Keratinocyte (primary cell): Measurements from ENCODE around the gene KIF1C. TPM values are rescaled to one million over a fixed set of nuclear protein-coding genes. Genes with fewer than 3 reads are reported as not detected.

Experiments used
- DNase-seq: peaks from one replicate; pipeline ENCODE4 v3.0.0-alpha.2; 2011; ENCODE audit warnings: low read depth, missing footprints, low spot score
- FAIRE-seq: peaks from 2 replicates; lab custom pipeline; 2011; peaks lifted over from hg19 to GRCh38; lab: Jason Lieb, UNC
- H2AFZ ChIP-seq: 2 replicates; pipeline ENCODE4 v1.6.0; 2012; ENCODE audit warnings: low read length, control low read depth, inconsistent platforms; ENCODE audit not compliant: control insufficient read depth
- H3K27ac ChIP-seq: 2 replicates; pipeline ENCODE4 v1.5.1; 2011; ENCODE audit warnings: low read length; ENCODE audit not compliant: control insufficient read depth, insufficient read depth
- H3K27me3 ChIP-seq: 3 replicates; pipeline ENCODE4 v1.6.0; 2011; ENCODE audit warnings: low read length; ENCODE audit not compliant: control insufficient read depth, insufficient read depth; ENCODE audit errors: extremely low read depth
- H3K36me3 ChIP-seq, 2 experiments: 2 replicates in 1 of 2; 3 replicates in 1 of 2; pipeline ENCODE4 v1.5.1; 2011; ENCODE audit warnings: low read length in 2 of 2, mild to moderate bottlenecking in 1 of 2; ENCODE audit not compliant: control insufficient read depth in 2 of 2, insufficient read depth in 2 of 2; ENCODE audit errors: extremely low read depth in 1 of 2
- H3K4me1 ChIP-seq: 3 replicates; pipeline ENCODE4 v1.5.1; 2011; ENCODE audit warnings: low read length; ENCODE audit not compliant: control insufficient read depth, insufficient read depth; ENCODE audit errors: extremely low read depth
- H3K4me2 ChIP-seq: 3 replicates; pipeline ENCODE4 v1.6.0; 2011; ENCODE audit warnings: low read depth, low read length; ENCODE audit not compliant: control insufficient read depth, insufficient read depth; ENCODE audit errors: extremely low read depth
- H3K4me3 ChIP-seq, 3 experiments: fragments of 200-600 bp in 1 of 3; sonication (generic) in 1 of 3; 2 replicates in 2 of 3; 3 replicates in 1 of 3; pipeline ENCODE4 v1.5.1; 2011 to 2016; ENCODE audit warnings: low read length in 3 of 3, mild to moderate bottlenecking in 3 of 3, control low read depth in 2 of 3, inconsistent platforms in 1 of 3, low read depth in 1 of 3, mixed read lengths in 1 of 3, mixed run types in 1 of 3, moderate library complexity in 1 of 3; ENCODE audit not compliant: control insufficient read depth in 2 of 3, insufficient read depth in 2 of 3; ENCODE audit errors: extremely low read depth in 1 of 3
- H3K79me2 ChIP-seq: 2 replicates; pipeline ENCODE4 v1.6.0; 2012; ENCODE audit warnings: low read length; ENCODE audit not compliant: control insufficient read depth, insufficient read depth
- H3K9ac ChIP-seq: 3 replicates; pipeline ENCODE4 v1.6.0; 2011; ENCODE audit warnings: low read length; ENCODE audit not compliant: control insufficient read depth, insufficient read depth; ENCODE audit errors: extremely low read depth
- H3K9me1 ChIP-seq: 3 replicates; pipeline ENCODE4 v1.6.0; 2011; ENCODE audit warnings: low read length; ENCODE audit not compliant: control insufficient read depth, insufficient read depth; ENCODE audit errors: extremely low read depth
- H3K9me3 ChIP-seq: 2 replicates; pipeline ENCODE4 v1.5.1; 2012; ENCODE audit warnings: low read depth, low read length; ENCODE audit not compliant: control insufficient read depth
- H4K20me1 ChIP-seq: 3 replicates; pipeline ENCODE4 v1.6.0; 2011; ENCODE audit warnings: low read length; ENCODE audit not compliant: control insufficient read depth, insufficient read depth; ENCODE audit errors: extremely low read depth
- CTCF ChIP-seq, 3 experiments: IDR thresholded peaks in 1 of 3; conservative IDR thresholded peaks in 1 of 3; optimal IDR thresholded peaks in 1 of 3; 2 replicates in 2 of 3; 3 replicates in 1 of 3; pipeline versions ENCODE3 to v1.5.1; 2011; ENCODE audit warnings: low read length in 3 of 3, mild to moderate bottlenecking in 3 of 3, moderate library complexity in 2 of 3, control low read depth in 1 of 3, inconsistent platforms in 1 of 3; ENCODE audit not compliant: insufficient read depth in 2 of 3; ENCODE audit errors: extremely low read depth in 1 of 3
- EZH2 ChIP-seq: IDR thresholded peaks from one replicate; pipeline ENCODE4 v1.6.1; 2012; ENCODE audit warnings: inconsistent platforms, mild to moderate bottlenecking, low read length, moderate library complexity
- dilution Hi-C: fragments of 300-500 bp; cut with MboI; formaldehyde crosslinking; loops from one replicate; pipeline ENCODE4 v1.7.0; 2020; ENCODE audit warnings: low sequenced_read_pairs; ENCODE audit not compliant: extremely low pct_ligation_motif_present
- polyA plus RNA-seq, 5 experiments: library from polyadenylated mRNA; depleted of rRNA in 3 of 5; stranded (reverse) in 3 of 5; stranded (forward) in 1 of 5; unstranded in 1 of 5; fragments of >200 nt; gene quantifications; 1 replicate in 1 of 5; 2 replicates in 3 of 5; 3 replicates in 1 of 5; pipeline versions ENCODE4 v1.2.1 to v1.2.3, GENCODE V29; 2011 to 2012; ENCODE audit warnings: missing spikeins in 2 of 5, low read depth in 1 of 5, low replicate concordance in 1 of 5

Gene KIF1C
- polyA plus RNA-seq, 1 donor (not counting 4 experiments of a cell fraction or from before 2014, with no cell fraction given), result 93.7 TPM

- dilution Hi-C loops, result no loop called here
- Histone ChIP-seq H3K4me1 (peaks cover 15% of the 10 kb centered on the region), H3K79me2 (no peaks in the 10 kb centered on the region), H3K36me3 (peaks cover 4 to 8% of the 10 kb centered on the region in 2 experiments), H3K27ac (no peak overlapping the region), H3K27me3 (no peaks in the 10 kb centered on the region), H3K4me3 (no peak overlapping the region), H3K9ac (no peak overlapping the region), H3K9me1 (peaks cover 2% of the 10 kb centered on the region), H2AFZ (no peak overlapping the region), H3K4me2 (no peak overlapping the region), H3K9me3 (no peaks in the 10 kb centered on the region), H4K20me1 (no peaks in the 10 kb centered on the region)
- TF ChIP-seq CTCF (optimal IDR thresholded peaks at IDR 0.05 in 1 of 3, IDR thresholded peaks at IDR 0.05 in 1 of 3, conservative IDR thresholded peaks at IDR 0.05 in 1 of 3; ENCODE audit: extremely low read depth in 1 of 3, insufficient read depth in 2 of 3, low read length in 3 of 3) (no peak), EZH2 (no peak)
- FAIRE-seq (no peak), DNase-seq (no peak)
Measured at GRCh38 chr17:4955091-4955490, 42.7 kb upstream of the KIF1C start.

- H4K20me1 ChIP-seq, result no peaks in the 10 kb centered on the region
- dilution Hi-C loops, result no loop called here
- no peaks in the 10 kb centered on the region for H3K27me3 ChIP-seq
- peaks cover 2% of the 10 kb centered on the region for H3K9me1 ChIP-seq
- H3K36me3 ChIP-seq, result peaks cover 9 to 15% of the 10 kb centered on the region in 2 experiments
- H3K27ac ChIP-seq, result no peak overlapping the region
- no peak for FAIRE-seq
- no peaks in the 10 kb centered on the region for H3K79me2 ChIP-seq
- H3K4me1 ChIP-seq, result peaks cover 11% of the 10 kb centered on the region
- H3K4me3 ChIP-seq, result no peak overlapping the region
- H2AFZ ChIP-seq, result no peak overlapping the region
- H3K9me3 ChIP-seq, result no peaks in the 10 kb centered on the region
- no peak overlapping the region for H3K4me2 ChIP-seq
- TF ChIP-seq EZH2, result no peak
- TF ChIP-seq CTCF (optimal IDR thresholded peaks at IDR 0.05 in 1 of 3, IDR thresholded peaks at IDR 0.05 in 1 of 3, conservative IDR thresholded peaks at IDR 0.05 in 1 of 3; ENCODE audit: extremely low read depth in 1 of 3, insufficient read depth in 2 of 3, low read length in 3 of 3), result peak; percentile 18 to 49 (median 28)
- H3K9ac ChIP-seq, result no peak overlapping the region
- DNase-seq, result no peak
Measured at GRCh38 chr17:4956493-4957061, 41.2 kb upstream of the KIF1C start.
